Hepatocyte (in vitro differentiated cells): Measurements from ENCODE around the gene MECR.

Source experiments
- EZH2 ChIP-seq: fragments of 200-600 bp; sonication (generic); IDR thresholded peaks from 2 replicates; pipeline ENCODE4 v1.6.1; 2016; ENCODE audit warnings: antibody characterized with exemption, mild to moderate bottlenecking, borderline replicate concordance
- EZH2phosphoT487 ChIP-seq: fragments of 200-600 bp; sonication (generic); IDR thresholded peaks from one replicate; pipeline ENCODE4 v1.6.1; 2018; ENCODE audit warnings: antibody characterized with exemption, mild to moderate bottlenecking, low read depth, moderate library complexity; ENCODE audit not compliant: unreplicated experiment, severe bottlenecking
- TF ChIP-seq, protein P1 (sequence below): fragments of 200-600 bp; sonication (generic); IDR thresholded peaks from 2 replicates; pipeline ENCODE4 v1.5.1; 2016; ENCODE audit warnings: antibody characterized with exemption, mild to moderate bottlenecking; ENCODE audit not compliant: poor library complexity

DNA sequence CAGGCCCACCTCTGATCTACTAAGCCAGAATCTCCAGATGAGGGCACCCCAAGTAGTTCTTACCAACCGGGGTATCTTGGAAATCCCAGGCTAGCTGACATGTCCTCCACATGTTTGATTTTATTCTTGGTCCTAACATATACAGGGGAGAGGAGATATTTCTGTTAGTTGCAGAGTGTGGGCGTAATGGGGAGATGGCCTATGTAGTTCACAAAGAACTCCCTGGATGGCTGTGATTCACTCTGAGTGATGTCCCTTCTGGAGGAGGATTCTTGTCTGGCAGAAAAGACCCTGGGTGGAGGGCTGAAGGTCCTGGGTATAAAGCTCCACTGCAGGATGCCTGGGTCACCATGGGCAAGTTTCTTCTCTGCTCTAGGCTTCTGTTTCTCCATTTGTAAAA, 13.1 kb downstream of the MECR start:
- TF ChIP-seq, protein P1, sequence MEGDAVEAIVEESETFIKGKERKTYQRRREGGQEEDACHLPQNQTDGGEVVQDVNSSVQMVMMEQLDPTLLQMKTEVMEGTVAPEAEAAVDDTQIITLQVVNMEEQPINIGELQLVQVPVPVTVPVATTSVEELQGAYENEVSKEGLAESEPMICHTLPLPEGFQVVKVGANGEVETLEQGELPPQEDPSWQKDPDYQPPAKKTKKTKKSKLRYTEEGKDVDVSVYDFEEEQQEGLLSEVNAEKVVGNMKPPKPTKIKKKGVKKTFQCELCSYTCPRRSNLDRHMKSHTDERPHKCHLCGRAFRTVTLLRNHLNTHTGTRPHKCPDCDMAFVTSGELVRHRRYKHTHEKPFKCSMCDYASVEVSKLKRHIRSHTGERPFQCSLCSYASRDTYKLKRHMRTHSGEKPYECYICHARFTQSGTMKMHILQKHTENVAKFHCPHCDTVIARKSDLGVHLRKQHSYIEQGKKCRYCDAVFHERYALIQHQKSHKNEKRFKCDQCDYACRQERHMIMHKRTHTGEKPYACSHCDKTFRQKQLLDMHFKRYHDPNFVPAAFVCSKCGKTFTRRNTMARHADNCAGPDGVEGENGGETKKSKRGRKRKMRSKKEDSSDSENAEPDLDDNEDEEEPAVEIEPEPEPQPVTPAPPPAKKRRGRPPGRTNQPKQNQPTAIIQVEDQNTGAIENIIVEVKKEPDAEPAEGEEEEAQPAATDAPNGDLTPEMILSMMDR: no peak
- TF ChIP-seq EZH2: no peak
- no peak for TF ChIP-seq EZH2phosphoT487
